IPS-20b (cell line): ENCODE measurements around the gene NPIPB9.
"Not testable (repeated sequence)": the region's sequence is repeated elsewhere in the genome, so short reads cannot be mapped to it uniquely, and the experiment has no call there.

Source experiments
- H3K27ac ChIP-seq: one replicate; pipeline ENCODE4 v1.5.1; 2013; ENCODE audit warnings: low read length
- H3K27me3 ChIP-seq: 2 replicates; pipeline ENCODE4 v1.6.1; 2013; ENCODE audit warnings: mild to moderate bottlenecking, low read length, inconsistent platforms; ENCODE audit not compliant: insufficient read depth
- H3K36me3 ChIP-seq: 2 replicates; pipeline ENCODE4 v1.6.1; 2013; ENCODE audit warnings: low read depth, mild to moderate bottlenecking, inconsistent platforms, low read length, moderate library complexity; ENCODE audit not compliant: insufficient read depth
- H3K4me1 ChIP-seq: 2 replicates; pipeline ENCODE4 v1.6.1; 2013; ENCODE audit warnings: mild to moderate bottlenecking, control low read depth, inconsistent platforms, low read length, moderate library complexity; ENCODE audit not compliant: insufficient read depth
- H3K4me3 ChIP-seq: 2 replicates; pipeline ENCODE4 v1.5.1; 2013; ENCODE audit warnings: mild to moderate bottlenecking, low read length, inconsistent platforms
- H3K9ac ChIP-seq: 2 replicates; pipeline ENCODE4 v1.6.1; 2013; ENCODE audit warnings: low read depth, mild to moderate bottlenecking, inconsistent platforms, low read length, moderate library complexity
- H3K9me3 ChIP-seq: 2 replicates; pipeline ENCODE4 v1.6.1; 2013; ENCODE audit warnings: mild to moderate bottlenecking, low read depth, low read length, inconsistent platforms; ENCODE audit not compliant: insufficient read depth

The NPIPB9 gene

GRCh38 chr16:28751487-28751886, at the start of gene NPIPB9:
Gene NPIPB9 (plus strand): TSS chr16:28751787.
- H3K4me1 ChIP-seq, H3K36me3 ChIP-seq: not testable (repeated sequence)

GRCh38 chr16:28704246-28704645, 47.3 kb upstream of the NPIPB9 start:
- H3K9ac ChIP-seq, H3K27me3 ChIP-seq, H3K4me1 ChIP-seq, H3K9me3 ChIP-seq, H3K27ac ChIP-seq, H3K36me3 ChIP-seq, H3K4me3 ChIP-seq: not testable (repeated sequence)

More at GRCh38 chr16:28751487-28751886, at the start of gene NPIPB9:
- not testable (repeated sequence) for H3K9me3 ChIP-seq, H3K27me3 ChIP-seq, H3K4me3 ChIP-seq, H3K27ac ChIP-seq, H3K9ac ChIP-seq

GRCh38 chr16:28711220-28712083, 40.1 kb upstream of the NPIPB9 start, which contains the start of gene EIF3C:
Gene EIF3C (plus strand): TSS chr16:28711464. CDS start chr16:28711687, 223 bp downstream.
- not testable (repeated sequence) for H3K9ac ChIP-seq, H3K4me1 ChIP-seq, H3K36me3 ChIP-seq

GRCh38 chr16:28722852-28723650, 28.5 kb upstream of the NPIPB9 start:
- H3K27me3 ChIP-seq, H3K27ac ChIP-seq, H3K4me3 ChIP-seq, H3K36me3 ChIP-seq, H3K4me1 ChIP-seq, H3K9ac ChIP-seq, H3K9me3 ChIP-seq: not testable (repeated sequence)

More at GRCh38 chr16:28711220-28712083, 40.1 kb upstream of the NPIPB9 start, which contains the start of gene EIF3C:
- H3K9me3 ChIP-seq, H3K27ac ChIP-seq, H3K4me3 ChIP-seq, H3K27me3 ChIP-seq: not testable (repeated sequence)

GRCh38 chr16:28731253-28731652, 20.3 kb upstream of the NPIPB9 start:
- H3K9ac ChIP-seq, H3K4me3 ChIP-seq, H3K36me3 ChIP-seq, H3K4me1 ChIP-seq, H3K27ac ChIP-seq, H3K27me3 ChIP-seq, H3K9me3 ChIP-seq: not testable (repeated sequence)

- not testable (repeated sequence) for H3K36me3 ChIP-seq, H3K4me3 ChIP-seq, H3K9ac ChIP-seq, H3K27ac ChIP-seq, H3K4me1 ChIP-seq, H3K9me3 ChIP-seq, H3K27me3 ChIP-seq
Measured at GRCh38 chr16:28732455-28733124, 19.0 kb upstream of the NPIPB9 start.

GRCh38 chr16:28739787-28740186, 11.8 kb upstream of the NPIPB9 start:
- not testable (repeated sequence) for H3K4me1 ChIP-seq, H3K9me3 ChIP-seq, H3K27ac ChIP-seq, H3K9ac ChIP-seq, H3K4me3 ChIP-seq, H3K27me3 ChIP-seq, H3K36me3 ChIP-seq

- not testable (repeated sequence) for H3K9ac ChIP-seq, H3K4me1 ChIP-seq, H3K9me3 ChIP-seq, H3K27ac ChIP-seq, H3K27me3 ChIP-seq, H3K4me3 ChIP-seq, H3K36me3 ChIP-seq
Measured at GRCh38 chr16:28740631-28741030, 11.0 kb upstream of the NPIPB9 start.

GRCh38 chr16:28741295-28741694, 10.3 kb upstream of the NPIPB9 start:
- not testable (repeated sequence) for H3K9ac ChIP-seq, H3K27me3 ChIP-seq, H3K9me3 ChIP-seq, H3K4me3 ChIP-seq, H3K4me1 ChIP-seq, H3K36me3 ChIP-seq, H3K27ac ChIP-seq

- H3K4me3 ChIP-seq, H3K9ac ChIP-seq, H3K27ac ChIP-seq, H3K27me3 ChIP-seq, H3K4me1 ChIP-seq, H3K9me3 ChIP-seq, H3K36me3 ChIP-seq: not testable (repeated sequence)
Measured at GRCh38 chr16:28746618-28747350, 4.8 kb upstream of the NPIPB9 start.

GRCh38 chr16:28749997-28750465, 1.6 kb upstream of the NPIPB9 start:
- H3K27ac ChIP-seq, H3K4me3 ChIP-seq, H3K9ac ChIP-seq, H3K4me1 ChIP-seq, H3K27me3 ChIP-seq, H3K36me3 ChIP-seq, H3K9me3 ChIP-seq: not testable (repeated sequence)
